Measurements from ENCODE around the gene RAB40C.

GRCh38 chr16:660459-661183, 70.8 kb downstream of the RAB40C start:
- TF ChIP-seq CTCF (IDR thresholded peaks at IDR 0.05; ENCODE audit: low read length) (peak; percentile 38), EZH2 (optimal IDR thresholded peaks at IDR 0.05; ENCODE audit: low read depth, low read length) (no peak), EZH2phosphoT487 (IDR thresholded peaks at IDR 0.05; ENCODE audit: low read length) (no peak)

Measured in MM.1S (cell line).